ENCODE results near the gene RORB.
"Not testable (repeated sequence)": the region's sequence is repeated elsewhere in the genome, so short reads cannot be mapped to it uniquely, and the experiment has no call there.

GRCh38 chr9:74530458-74530857, 33.3 kb downstream of the RORB start:
- TF ChIP-seq CTCF, POLR2A (IDR thresholded peaks at IDR 0.05): not testable (repeated sequence)

Data from vagina (tissue), 2 donors.